IPS DF 6.9 (cell line): ENCODE results near the gene DNM3.

ENCODE experiments used
- DNase-seq: peaks from one replicate; pipeline ENCODE4 v3.0.0-alpha.2; 2013; ENCODE audit warnings: low read depth, low spot score
- H3K27ac ChIP-seq: one replicate; pipeline ENCODE4 v1.5.1; 2013; ENCODE audit warnings: low read length, control low read depth
- H3K27me3 ChIP-seq: 2 replicates; pipeline ENCODE4 v1.6.1; 2013; ENCODE audit warnings: mild to moderate bottlenecking, low read length; ENCODE audit not compliant: control insufficient read depth, insufficient read depth
- H3K36me3 ChIP-seq: 2 replicates; pipeline ENCODE4 v1.6.1; 2013; ENCODE audit warnings: low read length; ENCODE audit not compliant: control insufficient read depth, insufficient read depth
- H3K4me1 ChIP-seq: 2 replicates; pipeline ENCODE4 v1.6.1; 2013; ENCODE audit warnings: low read length; ENCODE audit not compliant: control insufficient read depth, insufficient read depth
- H3K4me3 ChIP-seq: 2 replicates; pipeline ENCODE4 v1.5.1; 2013; ENCODE audit warnings: mild to moderate bottlenecking, low read length
- H3K9me3 ChIP-seq: 2 replicates; pipeline ENCODE4 v1.6.1; 2013; ENCODE audit warnings: low read length, inconsistent platforms; ENCODE audit not compliant: control insufficient read depth, insufficient read depth
- WGBS: extraction: QIAGEN DNeasy Blood & Tissue Kit; methylation state at CpG from one replicate; pipeline ENCODE4 v1.1.7; 2013; ENCODE audit warnings: mixed read lengths, missing lambda C conversion rate; ENCODE audit not compliant: insufficient read length, insufficient coverage; 5-methylcytosine and 5-hydroxymethylcytosine counted together

The DNM3 gene

DNA sequence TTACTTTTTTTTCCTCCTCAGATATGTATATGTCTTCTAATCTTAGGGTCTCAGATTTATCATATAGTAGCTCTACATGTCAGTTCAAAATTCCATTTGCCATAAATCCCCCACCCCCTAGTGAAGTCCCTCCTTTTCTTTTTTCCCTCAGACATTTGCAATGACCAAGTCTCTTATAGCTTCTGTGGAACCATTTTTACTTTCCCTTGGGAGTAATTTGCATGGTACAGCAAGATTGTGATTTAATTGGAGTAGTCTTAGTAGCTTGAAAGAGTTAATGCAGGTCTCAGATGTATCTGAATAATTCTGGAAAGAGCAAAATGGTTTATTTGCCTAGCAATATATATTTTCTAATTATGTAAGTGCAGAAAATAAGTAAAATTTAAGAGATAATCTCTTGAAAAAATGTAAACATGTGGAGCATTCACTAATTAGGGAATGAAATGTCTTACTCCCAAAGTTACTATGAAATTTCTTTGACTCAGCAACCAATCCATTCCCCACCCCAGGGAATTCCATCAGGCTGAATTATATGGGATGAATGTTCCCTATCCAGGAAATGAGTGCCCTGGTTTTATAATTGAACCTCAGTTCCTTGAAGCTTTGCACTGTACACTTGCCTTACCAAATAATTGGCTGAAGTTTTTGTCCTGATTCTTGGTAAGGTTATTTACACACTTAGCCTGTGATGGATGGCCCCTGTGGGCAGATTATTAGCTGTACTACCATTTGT lies 267.0 kb downstream of the DNM3 start:
- Histone ChIP-seq H3K4me1 (no peaks in the 10 kb centered on the region), H3K36me3 (no peaks in the 10 kb centered on the region), H3K27me3 (no peaks in the 10 kb centered on the region), H3K27ac (no peak overlapping the region), H3K4me3 (no peak overlapping the region), H3K9me3 (no peaks in the 10 kb centered on the region)
- DNase-seq: no peak

DNA sequence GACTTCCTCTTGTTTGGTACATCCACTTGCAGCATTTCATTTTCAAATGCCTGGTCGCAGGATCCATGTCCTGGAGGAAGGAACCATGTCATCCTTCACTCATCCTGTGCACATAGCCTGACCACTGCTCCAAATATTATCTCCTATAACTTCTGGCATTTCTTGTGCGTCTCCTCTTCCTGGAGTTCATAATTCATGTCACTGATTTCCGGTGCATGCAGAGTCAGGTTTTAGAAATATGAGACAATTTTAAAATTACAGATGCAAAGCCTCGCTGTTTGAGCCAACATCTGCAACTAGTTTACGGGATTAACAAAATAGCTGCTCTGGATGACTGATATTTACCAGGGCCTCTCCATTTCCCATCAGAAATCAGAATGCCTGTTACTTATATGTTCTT lies 268.1 kb downstream of the DNM3 start:
- Histone ChIP-seq H3K27me3 (no peaks in the 10 kb centered on the region), H3K4me3 (no peak overlapping the region), H3K9me3 (no peaks in the 10 kb centered on the region), H3K4me1 (no peaks in the 10 kb centered on the region), H3K27ac (no peak overlapping the region), H3K36me3 (no peaks in the 10 kb centered on the region)
- DNase-seq: no peak
- no CpG with 5 or more reads among the region's 5 CpGs for WGBS

DNA sequence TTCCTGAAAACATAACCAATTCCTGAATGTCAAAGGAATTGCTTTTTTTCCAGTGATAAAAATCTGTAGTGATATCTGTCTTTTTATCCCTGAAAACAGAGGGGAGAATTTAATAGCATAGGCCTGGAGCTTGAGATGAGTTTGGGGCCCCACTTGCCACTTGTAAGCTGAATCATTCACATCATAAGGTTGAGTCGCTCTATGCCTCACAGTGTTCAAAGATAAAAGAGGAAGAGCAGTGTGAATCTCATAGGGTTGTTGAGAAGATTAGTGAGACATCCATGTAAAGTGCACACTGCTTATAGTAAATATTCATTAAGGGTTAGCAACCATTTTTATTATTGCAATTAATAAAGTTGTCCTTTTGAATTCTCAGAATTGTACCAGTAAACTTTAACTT lies 271.3 kb downstream of the DNM3 start:
- Histone ChIP-seq H3K4me3 (no peak overlapping the region), H3K27me3 (no peaks in the 10 kb centered on the region), H3K4me1 (peaks cover 3% of the 10 kb centered on the region; the same call in 1 of the 2 replicates), H3K9me3 (no peaks in the 10 kb centered on the region), H3K27ac (no peak overlapping the region), H3K36me3 (no peaks in the 10 kb centered on the region)
- no peak for DNase-seq
- WGBS: no CpG with 5 or more reads among the region's 1 CpG

DNA sequence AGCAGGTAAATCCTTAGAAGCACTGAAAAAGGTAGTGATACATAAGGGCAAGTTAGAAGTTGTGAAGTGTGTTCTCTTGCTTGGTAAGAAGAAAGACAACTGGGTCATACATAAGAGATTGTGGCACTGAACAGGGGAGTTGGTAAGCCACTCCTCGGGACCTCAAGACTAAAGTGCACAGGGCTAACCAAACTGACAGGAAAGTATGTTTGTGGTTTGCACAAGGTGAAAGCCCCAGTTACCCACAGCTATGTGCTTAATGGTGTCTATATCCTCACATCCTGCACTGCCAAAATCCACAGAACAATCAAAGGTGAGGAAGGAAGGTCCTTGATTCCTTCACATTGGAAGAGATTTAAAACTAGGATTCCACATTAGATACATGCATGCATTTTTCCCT lies 276.5 kb downstream of the DNM3 start:
- no peak for DNase-seq
- WGBS: no CpG with 5 or more reads among the region's 1 CpG
- Histone ChIP-seq H3K27me3 (no peaks in the 10 kb centered on the region), H3K9me3 (no peaks in the 10 kb centered on the region), H3K27ac (no peak overlapping the region), H3K4me1 (peaks cover 3% of the 10 kb centered on the region; the same call in 1 of the 2 replicates), H3K4me3 (no peak overlapping the region), H3K36me3 (no peaks in the 10 kb centered on the region)

DNA sequence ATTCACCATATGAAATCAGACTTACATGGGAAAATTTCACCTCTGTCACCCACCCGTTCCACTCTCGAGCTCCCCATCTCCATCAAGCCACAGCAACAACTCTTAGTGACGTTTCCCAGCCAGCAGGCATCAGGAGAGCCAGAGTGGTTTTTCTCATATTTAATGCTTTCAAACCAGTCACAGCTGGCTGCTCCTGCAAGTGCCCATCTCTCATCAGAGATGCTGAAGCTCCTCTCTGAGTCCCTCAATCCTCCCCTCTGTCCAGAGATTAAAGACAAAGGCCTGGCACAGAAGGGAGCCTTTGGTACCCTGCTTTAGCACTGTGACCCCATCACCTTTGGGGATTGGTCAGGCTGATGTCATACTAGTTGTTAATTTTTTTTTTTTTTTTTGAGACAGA lies 277.3 kb downstream of the DNM3 start:
- no CpG with 5 or more reads among the region's 3 CpGs for WGBS

DNA sequence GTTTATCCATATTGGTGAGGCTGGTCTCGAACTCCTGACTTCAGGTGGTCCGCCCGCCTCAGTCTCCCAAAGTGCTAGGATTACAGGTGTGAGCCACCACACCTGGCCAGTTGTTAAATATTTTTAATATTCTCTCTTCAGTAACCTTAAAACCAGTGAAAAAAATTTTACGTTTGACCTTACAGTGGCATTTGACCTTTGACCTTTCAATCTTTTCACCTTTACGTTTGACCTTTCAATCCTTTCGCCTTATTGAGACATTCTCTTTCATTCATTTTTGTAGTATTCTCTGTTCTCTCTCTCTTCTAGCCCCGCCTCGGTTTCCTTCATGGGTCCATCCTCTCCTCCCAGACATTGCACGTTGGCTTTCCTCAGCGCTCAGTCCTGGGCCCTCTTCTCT lies 277.9 kb downstream of the DNM3 start:
- no CpG with 5 or more reads among the region's 10 CpGs for WGBS
- no peak for DNase-seq

More for the DNA sequence above, 277.3 kb downstream of the DNM3 start:
- no peak for DNase-seq
- Histone ChIP-seq H3K36me3 (no peaks in the 10 kb centered on the region), H3K9me3 (no peaks in the 10 kb centered on the region), H3K4me1 (peaks cover 3% of the 10 kb centered on the region; the same call in 1 of the 2 replicates), H3K27ac (no peak overlapping the region), H3K27me3 (no peaks in the 10 kb centered on the region), H3K4me3 (no peak overlapping the region)

DNA sequence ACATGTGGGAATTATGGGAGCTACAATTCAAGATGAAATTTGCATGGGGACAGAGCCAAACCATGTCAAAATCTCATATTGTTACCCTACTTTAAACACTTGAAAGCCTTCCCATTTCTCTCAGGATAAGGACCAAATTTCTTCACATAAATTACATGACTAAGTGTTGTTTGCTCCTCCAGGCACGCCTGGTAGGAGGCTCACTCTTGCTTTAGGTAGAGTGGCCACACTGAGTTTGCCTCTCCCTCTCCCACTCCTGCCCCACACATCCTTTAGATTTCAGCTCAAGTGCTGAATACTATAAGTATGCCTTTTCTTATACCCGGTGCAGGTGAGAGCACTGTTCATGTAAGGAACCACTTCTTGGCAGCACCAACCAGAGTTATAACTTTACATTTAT lies 279.1 kb downstream of the DNM3 start:
- no peak overlapping the region for H3K27ac ChIP-seq
- no peak for DNase-seq
- no peaks in the 10 kb centered on the region; the same call in 1 of the 2 replicates for H3K4me1 ChIP-seq
- no peaks in the 10 kb centered on the region for H3K9me3 ChIP-seq
- no peak overlapping the region for H3K4me3 ChIP-seq
- WGBS: no CpG with 5 or more reads among the region's 2 CpGs
- H3K36me3 ChIP-seq: no peaks in the 10 kb centered on the region
- no peaks in the 10 kb centered on the region for H3K27me3 ChIP-seq

More for the DNA sequence above, 277.9 kb downstream of the DNM3 start:
- Histone ChIP-seq H3K9me3 (no peaks in the 10 kb centered on the region), H3K27me3 (no peaks in the 10 kb centered on the region), H3K36me3 (no peaks in the 10 kb centered on the region), H3K4me1 (peaks cover 3% of the 10 kb centered on the region; the same call in 1 of the 2 replicates), H3K27ac (no peak overlapping the region), H3K4me3 (no peak overlapping the region)

DNA sequence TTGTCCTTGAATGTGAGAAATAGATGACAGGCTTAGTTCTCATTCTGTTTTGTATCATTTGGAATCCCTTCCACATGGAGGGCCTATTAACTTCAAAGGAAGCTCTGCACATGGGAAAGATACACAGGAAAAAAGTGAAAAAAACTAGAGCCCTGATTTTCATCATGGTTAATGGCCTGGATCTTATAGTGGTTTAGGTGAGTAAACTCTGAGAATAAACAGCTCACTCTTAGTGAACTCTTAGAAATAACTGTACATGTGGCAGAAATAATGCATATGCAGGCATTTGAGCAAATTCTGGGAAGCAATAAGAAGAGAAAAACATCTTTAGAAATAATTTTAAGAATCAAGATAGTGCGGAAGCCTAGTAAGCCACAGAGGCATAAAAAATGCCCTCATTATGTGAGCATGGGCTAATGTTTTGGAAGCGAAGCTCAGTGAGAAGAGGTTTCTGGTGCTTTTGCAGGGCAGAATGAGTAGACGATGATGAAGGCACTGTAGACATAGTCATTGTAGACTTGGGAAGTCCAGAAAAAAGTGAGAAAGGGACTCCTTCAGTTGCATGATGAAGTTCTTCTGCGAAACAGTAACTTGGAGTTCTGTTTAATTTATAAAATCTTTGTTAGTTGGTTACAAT lies 279.9 kb downstream of the DNM3 start:
- no peak overlapping the region for H3K27ac ChIP-seq
- H3K36me3 ChIP-seq: no peaks in the 10 kb centered on the region
- no CpG with 5 or more reads among the region's 4 CpGs for WGBS
- no peaks in the 10 kb centered on the region for H3K27me3 ChIP-seq
- H3K4me3 ChIP-seq: no peak overlapping the region
- H3K4me1 ChIP-seq: no peaks in the 10 kb centered on the region
- H3K9me3 ChIP-seq: no peaks in the 10 kb centered on the region
- no peak for DNase-seq

DNA sequence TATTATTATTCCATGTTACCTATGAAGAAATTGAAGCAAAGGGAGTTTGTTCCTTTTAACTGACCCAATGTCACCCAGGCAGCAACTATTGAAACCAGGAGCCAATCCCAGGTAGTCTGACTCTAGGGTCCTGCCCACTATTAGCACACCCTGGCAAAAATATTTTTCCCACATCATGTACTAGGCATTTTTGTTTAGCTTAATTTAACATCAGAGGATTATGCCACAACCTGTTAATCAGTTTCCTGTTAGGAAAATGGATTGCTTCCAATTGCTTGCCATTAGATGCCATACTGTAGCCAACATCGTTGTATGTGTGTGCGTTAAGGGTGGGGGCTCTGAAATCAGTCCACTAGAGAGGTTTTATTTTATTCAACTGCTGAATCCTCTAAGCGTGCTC lies 281.1 kb downstream of the DNM3 start:
- Histone ChIP-seq H3K4me3 (no peak overlapping the region), H3K4me1 (no peaks in the 10 kb centered on the region), H3K27ac (no peak overlapping the region), H3K36me3 (no peaks in the 10 kb centered on the region), H3K9me3 (no peaks in the 10 kb centered on the region), H3K27me3 (no peaks in the 10 kb centered on the region)
- DNase-seq: no peak
- no CpG with 5 or more reads among the region's 3 CpGs for WGBS

DNA sequence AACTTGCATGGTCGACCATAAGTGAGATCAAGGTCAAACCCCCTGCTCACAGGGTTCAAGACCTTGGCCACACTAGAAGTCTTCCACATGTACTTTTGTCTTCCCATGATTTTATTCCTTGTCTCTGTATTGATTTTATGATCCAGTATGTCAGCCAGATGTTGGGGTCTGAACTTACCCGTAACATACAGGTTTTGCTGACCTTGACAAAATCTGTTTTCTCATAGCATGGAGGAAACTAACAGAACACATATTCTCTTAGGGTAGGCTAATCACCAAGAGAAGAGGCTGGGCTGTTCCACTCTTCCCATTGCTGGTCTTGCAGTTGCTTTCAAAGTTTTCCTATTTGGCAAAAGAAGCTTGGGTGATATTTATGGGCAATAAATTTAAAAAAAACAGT lies 284.0 kb downstream of the DNM3 start:
- no peak overlapping the region for H3K27ac ChIP-seq
- no peaks in the 10 kb centered on the region for H3K4me1 ChIP-seq
- DNase-seq: no peak
- no peaks in the 10 kb centered on the region for H3K36me3 ChIP-seq
- WGBS: no CpG with 5 or more reads among the region's 2 CpGs
- no peak overlapping the region for H3K4me3 ChIP-seq
- H3K9me3 ChIP-seq: no peaks in the 10 kb centered on the region
- H3K27me3 ChIP-seq: no peaks in the 10 kb centered on the region
